DND-41 (cell line): ENCODE results near the gene BPIFB1.

Experiments
- CTCF ChIP-seq: IDR thresholded peaks from 2 replicates; pipeline ENCODE4 v1.5.1; 2012; ENCODE audit warnings: borderline replicate concordance, low read length, moderate library complexity, mild to moderate bottlenecking; ENCODE audit not compliant: poor library complexity, severe bottlenecking; ENCODE audit errors: extremely low read depth
- EZH2 ChIP-seq: IDR thresholded peaks from 3 replicates; pipeline ENCODE4 v1.6.1; 2012; ENCODE audit warnings: borderline replicate concordance, low read depth, mild to moderate bottlenecking, moderate library complexity, low read length, inconsistent platforms; ENCODE audit not compliant: severe bottlenecking

DNA sequence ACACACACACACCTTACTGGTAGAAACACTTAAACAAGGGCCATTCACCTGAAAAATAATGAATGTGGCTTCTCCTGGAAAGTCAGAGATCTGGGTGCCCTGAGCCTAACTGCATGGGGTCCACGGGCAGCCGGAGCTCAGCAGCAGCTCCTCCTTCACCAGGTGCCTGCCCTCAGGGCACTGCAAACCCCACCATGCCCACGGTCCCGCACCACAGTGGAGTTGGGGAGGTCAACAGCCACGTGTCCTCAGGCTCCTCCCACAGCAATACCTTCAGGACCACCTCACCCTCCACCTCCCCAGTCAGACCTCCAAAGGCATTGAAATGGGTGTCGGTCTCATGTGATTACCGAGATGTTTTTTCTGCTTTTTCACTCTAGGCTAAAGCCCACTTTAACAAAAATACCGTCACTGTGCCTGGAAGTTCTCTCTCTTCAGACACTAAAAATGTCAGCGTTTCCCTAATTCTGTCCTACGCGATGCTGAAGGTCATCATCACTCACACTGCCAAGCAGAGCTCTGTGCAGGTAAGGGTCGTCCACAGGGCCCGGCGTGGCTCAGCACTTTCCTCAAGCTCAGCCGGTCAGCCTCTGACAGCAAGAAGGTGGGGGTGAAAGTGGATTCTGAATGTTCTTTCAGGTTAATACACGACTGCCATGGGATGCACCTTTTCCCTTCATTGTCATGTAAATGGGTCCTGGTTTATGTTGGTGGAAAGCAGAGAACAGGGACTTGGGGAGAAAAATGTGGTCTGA is 69.4 kb downstream of the BPIFB1 start:
- TF ChIP-seq CTCF (no peak), EZH2 (no peak)
